MM.1S (cell line): ENCODE results near the gene SCP2.

Experiments used
- DNase-seq: peaks from one replicate; pipeline ENCODE4 v3.0.0-alpha.2; 2015
- H2AFZ ChIP-seq: fragments of 300-600 bp; sonication (generic); 2 replicates; pipeline ENCODE4 v1.6.0; 2016; ENCODE audit warnings: antibody characterized with exemption, low read length
- H3F3A ChIP-seq: fragments of 300-600 bp; sonication (generic); 2 replicates; pipeline ENCODE4 v1.6.1; 2016; ENCODE audit warnings: mild to moderate bottlenecking, antibody characterized with exemption, low read length, moderate library complexity, mixed read lengths; ENCODE audit not compliant: insufficient read depth
- H3K27ac ChIP-seq: fragments of 300-600 bp; sonication (generic); 2 replicates; pipeline ENCODE4 v1.5.1; 2016; ENCODE audit warnings: mild to moderate bottlenecking, low read length
- H3K27me3 ChIP-seq: fragments of 300-600 bp; sonication (generic); replicated peaks from 2 replicates; pipeline ENCODE4 v1.6.0; 2016; ENCODE audit warnings: low read length; ENCODE audit not compliant: insufficient read depth
- H3K36me3 ChIP-seq: fragments of 300-600 bp; sonication (generic); replicated peaks from 2 replicates; pipeline ENCODE4 v1.6.1; 2016; ENCODE audit warnings: mild to moderate bottlenecking, low read length, mixed read lengths; ENCODE audit not compliant: insufficient read depth
- H3K4me1 ChIP-seq: fragments of 300-600 bp; sonication (generic); 2 replicates; pipeline ENCODE4 v1.6.1; 2016; ENCODE audit warnings: low read length, mixed read lengths
- H3K4me2 ChIP-seq: fragments of 300-600 bp; sonication (generic); 2 replicates; pipeline ENCODE4 v1.6.0; 2016; ENCODE audit warnings: low read depth, low read length
- H3K4me3 ChIP-seq: fragments of 300-600 bp; sonication (generic); 2 replicates; pipeline ENCODE4 v1.5.1; 2016; ENCODE audit warnings: low read length, mixed read lengths
- H3K79me2 ChIP-seq: fragments of 300-600 bp; sonication (generic); 2 replicates; pipeline ENCODE4 v1.6.1; 2016; ENCODE audit warnings: mixed run types, low read length, mixed read lengths
- H3K9ac ChIP-seq: fragments of 300-600 bp; sonication (generic); 2 replicates; pipeline ENCODE4 v1.6.1; 2016; ENCODE audit warnings: low read length, mixed read lengths
- H3K9me2 ChIP-seq: fragments of 300-600 bp; sonication (generic); replicated peaks from 2 replicates; pipeline ENCODE4 v1.6.1; 2016; ENCODE audit warnings: mild to moderate bottlenecking, low read length, mixed read lengths; ENCODE audit not compliant: insufficient read depth
- H3K9me3 ChIP-seq: fragments of 300-600 bp; sonication (generic); replicated peaks from 2 replicates; pipeline ENCODE4 v1.6.1; 2016; ENCODE audit warnings: mild to moderate bottlenecking, low read length, mixed read lengths; ENCODE audit not compliant: insufficient read depth
- H4K20me1 ChIP-seq: fragments of 300-600 bp; sonication (generic); 2 replicates; pipeline ENCODE4 v1.6.1; 2016; ENCODE audit warnings: mild to moderate bottlenecking, low read length, moderate library complexity, mixed read lengths; ENCODE audit not compliant: insufficient read depth
- CTCF ChIP-seq: fragments of 300-600 bp; sonication (generic); IDR thresholded peaks from 2 replicates; pipeline ENCODE4 v1.5.1; 2016; ENCODE audit warnings: antibody characterized with exemption, low read length, mixed read lengths
- EZH2 ChIP-seq: fragments of 300-600 bp; sonication (generic); optimal IDR thresholded peaks from 2 replicates; pipeline ENCODE3; 2017; ENCODE audit warnings: low read depth, mild to moderate bottlenecking, antibody characterized with exemption, low read length, mixed read lengths
- EZH2phosphoT487 ChIP-seq: fragments of 300-600 bp; sonication (generic); IDR thresholded peaks from 2 replicates; pipeline ENCODE4 v1.6.1; 2018; ENCODE audit warnings: antibody characterized with exemption, low read length

SCP2 gene

GRCh38 chr1:53091841-53092645 lies 165.0 kb downstream of the SCP2 start:
- Histone ChIP-seq H3K9me3 (no peaks in the 10 kb centered on the region), H4K20me1 (no peaks in the 10 kb centered on the region), H3K4me2 (no peak overlapping the region), H3K9ac (no peak overlapping the region), H3K27me3 (peaks cover 5% of the 10 kb centered on the region), H2AFZ (no peak overlapping the region), H3K4me3 (no peak overlapping the region), H3F3A (no peaks in the 10 kb centered on the region), H3K9me2 (no peaks in the 10 kb centered on the region), H3K4me1 (no peaks in the 10 kb centered on the region), H3K36me3 (no peaks in the 10 kb centered on the region), H3K27ac (no peak overlapping the region), H3K79me2 (no peaks in the 10 kb centered on the region)
- DNase-seq = no peak
- TF ChIP-seq CTCF = no peak
- no peak for TF ChIP-seq EZH2
- no peak for TF ChIP-seq EZH2phosphoT487

- Histone ChIP-seq H3K9me2 (no peaks in the 10 kb centered on the region), H3K9ac (no peak overlapping the region), H3K36me3 (no peaks in the 10 kb centered on the region), H2AFZ (no peak overlapping the region), H3K4me2 (no peak overlapping the region), H3F3A (no peaks in the 10 kb centered on the region), H3K79me2 (no peaks in the 10 kb centered on the region), H3K4me1 (no peaks in the 10 kb centered on the region), H3K27ac (no peak overlapping the region), H3K9me3 (no peaks in the 10 kb centered on the region), H3K4me3 (no peak overlapping the region), H3K27me3 (peaks cover 5% of the 10 kb centered on the region), H4K20me1 (no peaks in the 10 kb centered on the region)
- DNase-seq = no peak
- TF ChIP-seq EZH2phosphoT487 = no peak
- no peak for TF ChIP-seq EZH2
- no peak for TF ChIP-seq CTCF
These were observed 165.8 kb downstream of the SCP2 start for GRCh38 chr1:53092659-53093450.

GRCh38 chr1:53093451-53093754 lies 166.3 kb downstream of the SCP2 start:
- Histone ChIP-seq H3K36me3 (no peaks in the 10 kb centered on the region), H3K79me2 (no peaks in the 10 kb centered on the region), H3K9me2 (no peaks in the 10 kb centered on the region), H3K4me2 (no peak overlapping the region), H4K20me1 (no peaks in the 10 kb centered on the region), H3K4me3 (no peak overlapping the region), H3K27me3 (peaks cover 5% of the 10 kb centered on the region), H3K9ac (no peak overlapping the region), H2AFZ (no peak overlapping the region), H3F3A (no peaks in the 10 kb centered on the region), H3K9me3 (no peaks in the 10 kb centered on the region), H3K27ac (no peak overlapping the region), H3K4me1 (no peaks in the 10 kb centered on the region)
- TF ChIP-seq EZH2 (no peak), CTCF (no peak), EZH2phosphoT487 (no peak)
- no peak for DNase-seq
